GM18951 (cell line): Measurements from ENCODE around the gene ZBTB22.
A peak's percentile ranks its signal among the peaks of the same experiment; 100 is the strongest.

ENCODE experiments used
- POLR2A ChIP-seq: IDR thresholded peaks from 4 replicates; pipeline ENCODE4 v1.6.1; 2011; ENCODE audit warnings: mild to moderate bottlenecking; ENCODE audit not compliant: insufficient read length, insufficient read depth; ENCODE audit errors: extremely low read depth
- in situ Hi-C: fragments of 300-500 bp; cut with MboI; formaldehyde crosslinking; loops from one replicate; pipeline ENCODE4 v1.12.0; 2022; ENCODE audit warnings: low sequenced_read_pairs, mixed read lengths, inconsistent platforms; ENCODE audit not compliant: unreplicated experiment

ZBTB22 gene

GRCh38 chr6:33319939-33320314, 2.4 kb upstream of the ZBTB22 start:
- in situ Hi-C loops = no loop called here

GRCh38 chr6:33318426-33319073, 1.0 kb upstream of the ZBTB22 start:
- in situ Hi-C loops = no loop called here

More at GRCh38 chr6:33319939-33320314, 2.4 kb upstream of the ZBTB22 start:
- TF ChIP-seq POLR2A = no peak

GRCh38 chr6:33317419-33317668, 200 bp downstream of the ZBTB22 start:
- TF ChIP-seq POLR2A = no peak
- in situ Hi-C loops = no loop called here

More at GRCh38 chr6:33318426-33319073, 1.0 kb upstream of the ZBTB22 start:
- TF ChIP-seq POLR2A = no peak

GRCh38 chr6:33316603-33317418, 733 bp downstream of the ZBTB22 start:
- in situ Hi-C loops = no loop called here
- TF ChIP-seq POLR2A = no peak

DNA sequence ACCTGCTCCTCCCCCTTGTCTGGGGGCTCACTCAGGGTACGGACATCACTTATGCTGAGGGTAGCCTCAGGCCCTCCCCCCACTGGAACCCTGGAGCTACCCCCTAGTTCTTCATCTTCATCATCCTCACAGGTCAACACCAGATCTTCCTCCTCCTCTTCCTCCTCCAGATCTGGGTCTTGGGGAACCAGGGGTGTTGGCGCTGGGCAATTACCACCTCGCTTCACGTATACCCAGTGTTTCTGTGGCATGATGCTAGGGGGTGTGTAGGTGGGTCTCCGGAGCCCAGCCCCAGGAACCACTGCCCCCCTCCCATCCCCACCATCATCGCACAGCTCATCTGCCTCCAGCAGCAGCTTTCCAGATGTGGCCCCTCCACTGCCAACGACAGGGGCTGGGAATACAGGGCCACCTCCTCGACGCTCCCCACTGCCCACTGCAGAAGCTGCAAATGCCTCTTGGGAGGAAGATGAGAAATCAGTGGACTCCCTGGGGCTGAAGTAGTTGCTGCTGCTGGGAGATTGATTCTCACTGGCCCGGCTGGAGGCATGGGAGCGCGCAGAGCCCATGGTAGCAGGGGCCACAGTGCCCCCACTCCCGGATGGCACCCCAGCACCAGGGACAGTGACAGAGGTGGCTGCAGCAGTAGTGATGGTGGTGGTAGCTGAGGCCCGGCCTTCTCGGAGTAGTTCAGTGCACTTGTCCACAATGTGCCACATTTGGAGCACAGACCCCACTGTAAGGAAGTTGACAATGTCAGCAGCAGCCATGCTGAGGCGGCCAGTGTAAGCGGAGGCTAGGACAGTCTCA, 1.5 kb downstream of the ZBTB22 start:
- in situ Hi-C loops = no loop called here
- no peak for TF ChIP-seq POLR2A

GRCh38 chr6:33314943-33315792, 2.4 kb downstream of the ZBTB22 start:
- TF ChIP-seq POLR2A = peak; percentile 15
- in situ Hi-C loops = no loop called here

- in situ Hi-C loops = no loop called here
- peak; percentile 22 for TF ChIP-seq POLR2A
Measured at GRCh38 chr6:33314515-33314942, 3.0 kb downstream of the ZBTB22 start.

GRCh38 chr6:33313709-33314514, 3.6 kb downstream of the ZBTB22 start, which contains the start of gene TAPBP:
Gene TAPBP, minus strand, starts transcription at chr6:33314078. Its CDS starts 37 bp downstream, at chr6:33314041.
- peak; percentile 75 for TF ChIP-seq POLR2A
- in situ Hi-C loops = no loop called here

GRCh38 chr6:33313105-33313708, 4.3 kb downstream of the ZBTB22 start:
- in situ Hi-C loops = no loop called here
- no peak for TF ChIP-seq POLR2A

DNA sequence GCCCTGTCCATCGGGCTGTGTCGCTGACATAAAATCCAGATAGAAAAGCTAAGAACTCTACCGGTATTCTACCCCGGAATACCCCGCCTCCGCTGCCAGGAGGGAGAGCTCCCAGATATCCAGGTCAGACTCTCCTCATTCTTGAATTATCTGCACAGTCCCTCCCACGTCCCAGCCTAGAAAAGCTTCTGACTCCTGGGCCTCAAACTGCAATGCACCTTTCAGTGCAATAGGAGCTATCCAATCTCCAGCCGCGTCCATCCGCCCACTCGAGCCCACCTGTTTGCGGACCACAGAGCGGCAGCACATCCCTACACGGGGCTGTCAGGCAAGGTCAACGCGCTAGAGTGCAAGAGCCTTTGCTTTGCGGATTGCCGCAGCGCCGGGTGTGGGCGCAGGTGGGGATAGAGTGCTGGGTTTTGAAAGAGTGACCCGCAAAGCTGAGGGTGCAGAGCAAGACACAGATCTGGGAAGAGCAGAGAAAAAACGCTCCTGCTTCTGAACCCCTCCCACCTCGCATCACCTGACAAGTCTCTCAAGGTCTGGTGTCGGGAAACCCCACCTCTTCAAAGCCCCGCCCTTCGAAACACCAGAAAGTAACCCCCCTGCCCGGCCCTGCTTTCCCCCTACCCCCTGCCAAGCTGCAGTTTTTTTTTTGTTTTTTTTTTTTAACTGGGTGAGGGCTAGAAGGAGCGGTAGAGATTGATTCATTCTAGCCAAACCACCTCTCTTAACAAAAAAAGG, 5.0 kb downstream of the ZBTB22 start:
- in situ Hi-C loops = no loop called here
- peak; percentile 36 for TF ChIP-seq POLR2A

DNA sequence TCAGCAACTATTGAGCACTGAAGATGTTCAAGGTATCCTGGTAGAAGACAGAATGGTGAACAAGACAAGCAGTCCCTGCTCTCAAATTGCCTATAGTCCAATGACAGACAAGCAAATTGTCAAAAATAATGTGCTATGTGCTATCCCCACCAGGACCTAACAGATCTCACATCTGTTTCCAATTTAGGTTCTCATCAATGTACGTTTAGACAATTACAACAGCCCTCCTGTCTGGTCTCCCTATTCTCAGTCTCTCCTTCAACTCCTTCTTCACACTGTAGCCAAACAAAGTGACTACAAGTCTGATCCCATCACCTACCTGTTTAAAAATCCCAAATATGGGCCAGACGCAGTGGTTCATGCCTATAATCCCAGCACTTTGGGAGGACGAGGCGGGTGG, 11.2 kb downstream of the ZBTB22 start:
- in situ Hi-C loops = no loop called here
- no peak for TF ChIP-seq POLR2A
